Bronchial epithelial cell (primary cell): Measurements from ENCODE around the gene GPC1. TPM values are rescaled to one million over a fixed set of nuclear protein-coding genes. Genes with fewer than 3 reads are reported as not detected.
A peak's percentile ranks its signal among the peaks of the same experiment; 100 is the strongest.

Experiments
- DNase-seq: peaks from one replicate; pipeline ENCODE4 v3.0.0-alpha.2; 2010; ENCODE audit warnings: low read depth
- FAIRE-seq: peaks from 2 replicates; lab custom pipeline; 2011; peaks lifted over from hg19 to GRCh38; lab: Jason Lieb, UNC
- H3K27me3 ChIP-seq: 2 replicates; pipeline ENCODE4 v1.5.1; 2011; ENCODE audit warnings: low read length; ENCODE audit not compliant: control insufficient read depth, insufficient read depth
- H3K36me3 ChIP-seq: 2 replicates; pipeline ENCODE4 v1.5.1; 2011; ENCODE audit warnings: low read length; ENCODE audit not compliant: control insufficient read depth, insufficient read depth
- H3K4me3 ChIP-seq: 2 replicates; pipeline ENCODE4 v1.5.1; 2011; ENCODE audit warnings: mild to moderate bottlenecking, low read depth, low read length, control low read depth
- CTCF ChIP-seq: IDR thresholded peaks from 2 replicates; pipeline ENCODE4 v1.5.1; 2011; ENCODE audit warnings: mild to moderate bottlenecking, moderate library complexity, low read length, control low read depth, inconsistent platforms; ENCODE audit not compliant: insufficient read depth, severe bottlenecking
- total RNA-seq: library from RNA; depleted of rRNA; stranded (reverse); fragments of >200 nt; gene quantifications from 2 replicates; pipeline ENCODE4 v1.2.1, GENCODE V29; 2014

The GPC1 gene
- total RNA-seq, 1 donor from 2014 or later, result 65.8 TPM

GRCh38 chr2:240436683-240437550 lies 1.5 kb downstream of the GPC1 start:
- Histone ChIP-seq H3K27me3 (no peaks in the 10 kb centered on the region), H3K36me3 (peaks cover 11% of the 10 kb centered on the region), H3K4me3 (peak overlapping the region; percentile 75)
- no peak for FAIRE-seq
- TF ChIP-seq CTCF, result no peak
- DNase-seq, result no peak

GRCh38 chr2:240437551-240437860 lies 2.0 kb downstream of the GPC1 start:
- Histone ChIP-seq H3K27me3 (no peaks in the 10 kb centered on the region), H3K4me3 (peak overlapping the region; percentile 75), H3K36me3 (peaks cover 12% of the 10 kb centered on the region)
- no peak for DNase-seq
- FAIRE-seq, result peak; percentile 18
- no peak for TF ChIP-seq CTCF

- Histone ChIP-seq H3K36me3 (peaks cover 15% of the 10 kb centered on the region), H3K4me3 (peak overlapping the region; percentile 75), H3K27me3 (no peaks in the 10 kb centered on the region)
- peak; percentile 47 for DNase-seq
- no peak for FAIRE-seq
- peak; percentile 98 for TF ChIP-seq CTCF
Observed at GRCh38 chr2:240437861-240438809, 2.7 kb downstream of the GPC1 start.

GRCh38 chr2:240438810-240439697 lies 3.6 kb downstream of the GPC1 start:
- Histone ChIP-seq H3K27me3 (no peaks in the 10 kb centered on the region), H3K36me3 (peaks cover 16% of the 10 kb centered on the region), H3K4me3 (no peak overlapping the region)
- FAIRE-seq (no peak), DNase-seq (no peak)
- TF ChIP-seq CTCF, result no peak

- Histone ChIP-seq H3K4me3 (no peak overlapping the region), H3K36me3 (peaks cover 22% of the 10 kb centered on the region), H3K27me3 (no peaks in the 10 kb centered on the region)
- no peak for TF ChIP-seq CTCF
- no peak for FAIRE-seq
- no peak for DNase-seq
Observed at GRCh38 chr2:240439698-240440151, 4.3 kb downstream of the GPC1 start.
